ENCODE results near the gene PRICKLE2. TPM values are rescaled to one million over a fixed set of nuclear protein-coding genes. Genes with fewer than 3 reads are reported as not detected.

Gene PRICKLE2
- total RNA-seq, 1 experiment from 2014 or later: 5.6 TPM

- Mint-ChIP-seq H3K4me1 (peaks cover 55% of the 10 kb centered on the region), H3K27me3 (ENCODE audit: low read depth) (peaks cover 73% of the 10 kb centered on the region), H3K27ac (no peak overlapping the region), H3K4me3 (no peak overlapping the region), H3K36me3 (no peaks in the 10 kb centered on the region), H3K9me3 (no peaks in the 10 kb centered on the region)
- ATAC-seq: no peak
- TF ChIP-seq, protein P1, sequence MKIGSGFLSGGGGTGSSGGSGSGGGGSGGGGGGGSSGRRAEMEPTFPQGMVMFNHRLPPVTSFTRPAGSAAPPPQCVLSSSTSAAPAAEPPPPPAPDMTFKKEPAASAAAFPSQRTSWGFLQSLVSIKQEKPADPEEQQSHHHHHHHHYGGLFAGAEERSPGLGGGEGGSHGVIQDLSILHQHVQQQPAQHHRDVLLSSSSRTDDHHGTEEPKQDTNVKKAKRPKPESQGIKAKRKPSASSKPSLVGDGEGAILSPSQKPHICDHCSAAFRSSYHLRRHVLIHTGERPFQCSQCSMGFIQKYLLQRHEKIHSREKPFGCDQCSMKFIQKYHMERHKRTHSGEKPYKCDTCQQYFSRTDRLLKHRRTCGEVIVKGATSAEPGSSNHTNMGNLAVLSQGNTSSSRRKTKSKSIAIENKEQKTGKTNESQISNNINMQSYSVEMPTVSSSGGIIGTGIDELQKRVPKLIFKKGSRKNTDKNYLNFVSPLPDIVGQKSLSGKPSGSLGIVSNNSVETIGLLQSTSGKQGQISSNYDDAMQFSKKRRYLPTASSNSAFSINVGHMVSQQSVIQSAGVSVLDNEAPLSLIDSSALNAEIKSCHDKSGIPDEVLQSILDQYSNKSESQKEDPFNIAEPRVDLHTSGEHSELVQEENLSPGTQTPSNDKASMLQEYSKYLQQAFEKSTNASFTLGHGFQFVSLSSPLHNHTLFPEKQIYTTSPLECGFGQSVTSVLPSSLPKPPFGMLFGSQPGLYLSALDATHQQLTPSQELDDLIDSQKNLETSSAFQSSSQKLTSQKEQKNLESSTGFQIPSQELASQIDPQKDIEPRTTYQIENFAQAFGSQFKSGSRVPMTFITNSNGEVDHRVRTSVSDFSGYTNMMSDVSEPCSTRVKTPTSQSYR (CRISPR knock-in tag; IDR thresholded peaks at IDR 0.05): no peak
- TF ChIP-seq ETV6 (CRISPR knock-in tag; IDR thresholded peaks at IDR 0.05) (no peak), NR1H2 (CRISPR knock-in tag; IDR thresholded peaks at IDR 0.05) (no peak), ZBTB21 (CRISPR knock-in tag; IDR thresholded peaks at IDR 0.05; ENCODE audit: borderline replicate concordance) (no peak), NFE2L1 (CRISPR knock-in tag; IDR thresholded peaks at IDR 0.05) (no peak), FOXJ3 (CRISPR knock-in tag; IDR thresholded peaks at IDR 0.05; ENCODE audit: borderline replicate concordance) (no peak), ZNF232 (CRISPR knock-in tag; IDR thresholded peaks at IDR 0.05) (no peak), SMAD3 (CRISPR knock-in tag; IDR thresholded peaks at IDR 0.05; ENCODE audit: borderline replicate concordance) (no peak), FOXP1 (CRISPR knock-in tag; IDR thresholded peaks at IDR 0.05; ENCODE audit: borderline replicate concordance) (no peak), ZNF416 (CRISPR knock-in tag; IDR thresholded peaks at IDR 0.05) (no peak), TCF7 (CRISPR knock-in tag; IDR thresholded peaks at IDR 0.05; ENCODE audit: low read depth) (no peak), HMGXB4 (CRISPR knock-in tag; IDR thresholded peaks at IDR 0.05) (no peak), TP53 (CRISPR knock-in tag; IDR thresholded peaks at IDR 0.05) (no peak), RELA (CRISPR knock-in tag; IDR thresholded peaks at IDR 0.05; ENCODE audit: borderline replicate concordance) (no peak)
- no peak for DNase-seq (ENCODE audit: low spot score)
- ChIA-PET CTCF (interaction anchor here (0.8 to 2.5 kb wide), 4 partner anchors 10 to 248 kb away, joined by 3 to 14 read pairs (median 3); partner anchors contain the start of gene PRICKLE2), POLR2A (no interaction called here)
Observed at GRCh38 chr3:64215559-64215958, 9.7 kb downstream of the PRICKLE2 start.

DNA sequence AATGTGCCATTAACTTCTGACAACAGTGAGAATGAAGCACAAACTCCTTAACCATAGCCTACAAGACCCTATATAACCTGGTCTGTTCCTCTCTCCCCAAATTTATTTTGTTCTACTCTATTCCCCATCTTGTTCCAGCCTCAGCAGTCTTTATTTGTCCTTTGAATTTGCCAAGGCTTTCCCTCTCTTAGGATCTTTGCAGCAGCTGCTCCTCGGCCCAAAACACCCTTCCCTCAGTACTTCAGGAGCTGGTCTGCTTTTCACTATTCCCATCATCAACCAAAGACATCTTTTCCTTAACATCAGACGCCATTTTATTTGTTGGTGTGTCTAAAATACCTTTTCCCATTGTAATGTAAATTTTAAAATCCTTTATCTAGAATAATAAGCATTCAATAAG lies 10.2 kb downstream of the PRICKLE2 start:
- peaks cover 69% of the 10 kb centered on the region for H3K27me3 Mint-ChIP-seq (ENCODE audit: low read depth)
- DNase-seq (ENCODE audit: low spot score) (no peak), ATAC-seq (no peak)
- no peaks in the 10 kb centered on the region for H3K36me3 Mint-ChIP-seq
- peaks cover 50% of the 10 kb centered on the region for H3K4me1 Mint-ChIP-seq
- ChIA-PET POLR2A (no interaction called here), CTCF (interaction anchor here (1.2 to 2.5 kb wide), 2 partner anchors 10 to 104 kb away, joined by 3 to 14 read pairs; partner anchors contain the start of gene PRICKLE2)
- no peak overlapping the region for H3K27ac Mint-ChIP-seq
- no peaks in the 10 kb centered on the region for H3K9me3 Mint-ChIP-seq
- no peak overlapping the region for H3K4me3 Mint-ChIP-seq
- TF ChIP-seq NR2C2 (CRISPR knock-in tag; IDR thresholded peaks at IDR 0.05) (no peak), ZMAT4 (CRISPR knock-in tag; IDR thresholded peaks at IDR 0.05) (no peak), MAX (CRISPR knock-in tag; IDR thresholded peaks at IDR 0.05) (no peak), TCF7 (CRISPR knock-in tag; IDR thresholded peaks at IDR 0.05; ENCODE audit: low read depth) (no peak), HMGA2 (CRISPR knock-in tag; IDR thresholded peaks at IDR 0.05) (no peak), GTF2I (CRISPR knock-in tag; conservative IDR thresholded peaks at IDR 0.05) (no peak), CREB1 (CRISPR knock-in tag; IDR thresholded peaks at IDR 0.05) (no peak), ZBTB21 (CRISPR knock-in tag; IDR thresholded peaks at IDR 0.05; ENCODE audit: borderline replicate concordance) (no peak), CDX4 (CRISPR knock-in tag; IDR thresholded peaks at IDR 0.05; ENCODE audit: borderline replicate concordance) (no peak)
- TF ChIP-seq, protein P2, sequence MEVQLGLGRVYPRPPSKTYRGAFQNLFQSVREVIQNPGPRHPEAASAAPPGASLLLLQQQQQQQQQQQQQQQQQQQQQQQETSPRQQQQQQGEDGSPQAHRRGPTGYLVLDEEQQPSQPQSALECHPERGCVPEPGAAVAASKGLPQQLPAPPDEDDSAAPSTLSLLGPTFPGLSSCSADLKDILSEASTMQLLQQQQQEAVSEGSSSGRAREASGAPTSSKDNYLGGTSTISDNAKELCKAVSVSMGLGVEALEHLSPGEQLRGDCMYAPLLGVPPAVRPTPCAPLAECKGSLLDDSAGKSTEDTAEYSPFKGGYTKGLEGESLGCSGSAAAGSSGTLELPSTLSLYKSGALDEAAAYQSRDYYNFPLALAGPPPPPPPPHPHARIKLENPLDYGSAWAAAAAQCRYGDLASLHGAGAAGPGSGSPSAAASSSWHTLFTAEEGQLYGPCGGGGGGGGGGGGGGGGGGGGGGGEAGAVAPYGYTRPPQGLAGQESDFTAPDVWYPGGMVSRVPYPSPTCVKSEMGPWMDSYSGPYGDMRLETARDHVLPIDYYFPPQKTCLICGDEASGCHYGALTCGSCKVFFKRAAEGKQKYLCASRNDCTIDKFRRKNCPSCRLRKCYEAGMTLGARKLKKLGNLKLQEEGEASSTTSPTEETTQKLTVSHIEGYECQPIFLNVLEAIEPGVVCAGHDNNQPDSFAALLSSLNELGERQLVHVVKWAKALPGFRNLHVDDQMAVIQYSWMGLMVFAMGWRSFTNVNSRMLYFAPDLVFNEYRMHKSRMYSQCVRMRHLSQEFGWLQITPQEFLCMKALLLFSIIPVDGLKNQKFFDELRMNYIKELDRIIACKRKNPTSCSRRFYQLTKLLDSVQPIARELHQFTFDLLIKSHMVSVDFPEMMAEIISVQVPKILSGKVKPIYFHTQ (CRISPR knock-in tag; IDR thresholded peaks at IDR 0.05): no peak
- TF ChIP-seq, protein P3, sequence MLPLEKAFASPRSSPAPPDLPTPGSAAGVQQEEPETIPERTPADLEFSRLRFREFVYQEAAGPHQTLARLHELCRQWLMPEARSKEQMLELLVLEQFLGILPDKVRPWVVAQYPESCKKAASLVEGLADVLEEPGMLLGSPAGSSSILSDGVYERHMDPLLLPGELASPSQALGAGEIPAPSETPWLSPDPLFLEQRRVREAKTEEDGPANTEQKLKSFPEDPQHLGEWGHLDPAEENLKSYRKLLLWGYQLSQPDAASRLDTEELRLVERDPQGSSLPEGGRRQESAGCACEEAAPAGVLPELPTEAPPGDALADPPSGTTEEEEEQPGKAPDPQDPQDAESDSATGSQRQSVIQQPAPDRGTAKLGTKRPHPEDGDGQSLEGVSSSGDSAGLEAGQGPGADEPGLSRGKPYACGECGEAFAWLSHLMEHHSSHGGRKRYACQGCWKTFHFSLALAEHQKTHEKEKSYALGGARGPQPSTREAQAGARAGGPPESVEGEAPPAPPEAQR (CRISPR knock-in tag; IDR thresholded peaks at IDR 0.05): no peak
- TF ChIP-seq, protein P4, sequence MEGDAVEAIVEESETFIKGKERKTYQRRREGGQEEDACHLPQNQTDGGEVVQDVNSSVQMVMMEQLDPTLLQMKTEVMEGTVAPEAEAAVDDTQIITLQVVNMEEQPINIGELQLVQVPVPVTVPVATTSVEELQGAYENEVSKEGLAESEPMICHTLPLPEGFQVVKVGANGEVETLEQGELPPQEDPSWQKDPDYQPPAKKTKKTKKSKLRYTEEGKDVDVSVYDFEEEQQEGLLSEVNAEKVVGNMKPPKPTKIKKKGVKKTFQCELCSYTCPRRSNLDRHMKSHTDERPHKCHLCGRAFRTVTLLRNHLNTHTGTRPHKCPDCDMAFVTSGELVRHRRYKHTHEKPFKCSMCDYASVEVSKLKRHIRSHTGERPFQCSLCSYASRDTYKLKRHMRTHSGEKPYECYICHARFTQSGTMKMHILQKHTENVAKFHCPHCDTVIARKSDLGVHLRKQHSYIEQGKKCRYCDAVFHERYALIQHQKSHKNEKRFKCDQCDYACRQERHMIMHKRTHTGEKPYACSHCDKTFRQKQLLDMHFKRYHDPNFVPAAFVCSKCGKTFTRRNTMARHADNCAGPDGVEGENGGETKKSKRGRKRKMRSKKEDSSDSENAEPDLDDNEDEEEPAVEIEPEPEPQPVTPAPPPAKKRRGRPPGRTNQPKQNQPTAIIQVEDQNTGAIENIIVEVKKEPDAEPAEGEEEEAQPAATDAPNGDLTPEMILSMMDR (IDR thresholded peaks at IDR 0.05): no peak
